Measurements from ENCODE around the gene TCF3.

The TCF3 gene

GRCh38 chr19:1572795-1573194, 79.6 kb downstream of the TCF3 start:
- TF ChIP-seq CTCF (IDR thresholded peaks at IDR 0.05; ENCODE audit: extremely low read depth, insufficient read depth, missing control alignments), result no peak
- DNase-seq (ENCODE audit: low spot score), result no peak
- in situ Hi-C loops (cut with MboI; ENCODE audit: low pct_unique_long_range_greater_than_20kb, low sequenced_read_pairs, unreplicated experiment), result no loop called here

DNA sequence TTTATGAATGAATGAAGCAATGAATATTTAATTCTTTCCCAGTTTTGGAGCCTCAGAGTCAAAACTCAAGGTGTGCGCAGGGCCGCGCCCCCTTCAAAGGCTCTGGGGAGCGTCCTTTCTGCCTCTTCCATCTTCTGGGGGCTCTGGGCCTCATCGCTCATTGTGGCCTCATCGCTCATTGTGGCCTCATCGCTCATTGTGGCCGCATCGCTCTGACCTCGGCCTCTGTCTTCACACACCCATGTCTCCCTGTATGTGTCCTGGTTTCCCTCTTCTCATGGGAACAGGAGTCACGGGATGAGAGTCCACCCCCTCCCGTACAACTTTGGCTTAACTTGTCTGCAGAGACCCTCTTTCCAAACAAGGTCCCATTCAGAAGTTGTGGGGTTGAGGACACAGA, 81.1 kb downstream of the TCF3 start:
- TF ChIP-seq CTCF (IDR thresholded peaks at IDR 0.05; ENCODE audit: extremely low read depth, insufficient read depth, missing control alignments), result no peak
- in situ Hi-C loops (cut with MboI; ENCODE audit: low pct_unique_long_range_greater_than_20kb, low sequenced_read_pairs, unreplicated experiment), result no loop called here
- DNase-seq (ENCODE audit: low spot score), result no peak

GRCh38 chr19:1570836-1571235, 81.6 kb downstream of the TCF3 start:
- no peak for DNase-seq (ENCODE audit: low spot score)
- in situ Hi-C loops (cut with MboI; ENCODE audit: low pct_unique_long_range_greater_than_20kb, low sequenced_read_pairs, unreplicated experiment), result no loop called here
- no peak for TF ChIP-seq CTCF (IDR thresholded peaks at IDR 0.05; ENCODE audit: extremely low read depth, insufficient read depth, missing control alignments)

GRCh38 chr19:1569997-1570396, 82.4 kb downstream of the TCF3 start:
- in situ Hi-C loops (cut with MboI; ENCODE audit: low pct_unique_long_range_greater_than_20kb, low sequenced_read_pairs, unreplicated experiment), result no loop called here
- no peak for TF ChIP-seq CTCF (IDR thresholded peaks at IDR 0.05; ENCODE audit: extremely low read depth, insufficient read depth, missing control alignments)
- DNase-seq (ENCODE audit: low spot score), result no peak

DNA sequence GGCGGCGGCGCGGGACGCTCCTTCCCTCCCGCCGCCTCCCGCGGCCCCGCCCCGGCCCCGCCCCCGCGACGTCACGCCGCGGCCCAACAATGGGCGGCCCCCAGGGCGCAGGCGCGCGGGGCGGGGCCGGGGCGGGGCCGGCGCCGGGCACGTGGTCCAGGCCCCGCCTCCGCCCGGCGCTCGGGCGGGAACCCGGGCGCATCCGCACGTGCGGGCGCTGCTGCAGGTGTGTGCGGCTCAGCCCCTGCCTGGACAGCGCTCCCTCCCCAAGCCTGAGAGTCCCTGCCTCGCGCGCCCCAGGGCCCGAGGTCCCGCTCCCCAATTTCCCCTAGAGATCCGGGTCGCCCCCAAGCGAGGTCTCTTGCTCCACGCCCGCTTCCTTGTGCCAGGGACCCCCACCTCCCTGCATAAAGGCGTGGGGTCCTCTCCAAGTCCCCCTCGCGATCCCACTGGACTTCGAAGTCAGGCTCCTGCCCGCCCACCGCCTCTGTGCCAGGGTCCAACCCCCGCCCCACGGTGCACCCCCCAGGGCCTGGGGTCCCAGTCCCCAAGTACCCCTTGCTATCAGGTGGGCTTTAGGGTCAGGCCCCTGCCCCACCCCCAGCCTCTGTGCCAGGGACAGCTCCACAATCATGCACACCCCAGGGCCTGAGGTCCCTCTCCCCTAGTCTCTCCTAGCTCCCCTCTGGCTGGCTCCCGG, 83.9 kb downstream of the TCF3 start, which contains the start of gene MEX3D:
TSS of gene MEX3D (minus strand) at position 6 of the 700 bp plus-strand sequence. CDS start 267 bp downstream, outside the sequence.
- DNase-seq (ENCODE audit: low spot score), result peak; percentile 100
- TF ChIP-seq CTCF (IDR thresholded peaks at IDR 0.05; ENCODE audit: extremely low read depth, insufficient read depth, missing control alignments), result no peak
- in situ Hi-C loops (cut with MboI; ENCODE audit: low pct_unique_long_range_greater_than_20kb, low sequenced_read_pairs, unreplicated experiment), result no loop called here

GRCh38 chr19:1567848-1568227, 84.6 kb downstream of the TCF3 start:
- DNase-seq (ENCODE audit: low spot score), result no peak
- in situ Hi-C loops (cut with MboI; ENCODE audit: low pct_unique_long_range_greater_than_20kb, low sequenced_read_pairs, unreplicated experiment), result no loop called here

More at GRCh38 chr19:1567848-1568227, 84.6 kb downstream of the TCF3 start:
- peak; percentile 8 for TF ChIP-seq CTCF (IDR thresholded peaks at IDR 0.05; ENCODE audit: extremely low read depth, insufficient read depth, missing control alignments)
